BJ (cell line): Measurements from ENCODE around the gene TMC6. TPM values are rescaled to one million over a fixed set of nuclear protein-coding genes. Genes with fewer than 3 reads are reported as not detected.
"Not testable (repeated sequence)": the region's sequence is repeated elsewhere in the genome, so short reads cannot be mapped to it uniquely, and the experiment has no call there.

Experiments used
- CTCF ChIA-PET: fragments of 350-600 bp; formaldehyde crosslinking; extraction: SDS; loops from one replicate; lab custom pipeline; 2021; ENCODE audit warnings: antibody characterized with exemption, inconsistent platforms; lab: Yijun Ruan, JAX
- POLR2A ChIA-PET: fragments of 300-600 bp; sonication (Branson Sonifier 250); formaldehyde crosslinking; extraction: SDS; loops from one replicate; lab custom pipeline; 2021; ENCODE audit warnings: antibody characterized with exemption; lab: Charles Lee
- DNase-seq: peaks from one replicate; pipeline ENCODE4 v3.0.0-alpha.2; 2011; ENCODE audit warnings: low read depth
- H3K27me3 ChIP-seq: 2 replicates; pipeline ENCODE4 v1.6.0; 2011; ENCODE audit warnings: low read length; ENCODE audit not compliant: control insufficient read depth, insufficient read depth
- H3K36me3 ChIP-seq: 2 replicates; pipeline ENCODE4 v1.5.1; 2011; ENCODE audit warnings: low read length; ENCODE audit not compliant: control insufficient read depth, insufficient read depth
- H3K4me3 ChIP-seq: 2 replicates; pipeline ENCODE4 v1.5.1; 2011; ENCODE audit warnings: low read depth, mild to moderate bottlenecking, control low read depth, low read length
- polyA plus RNA-seq: library from polyadenylated mRNA; depleted of rRNA; stranded (reverse); fragments of >200 nt; gene quantifications from 2 replicates; pipeline ENCODE4 v1.2.3, GENCODE V29; 2011
- TF ChIP-seq, protein P1 (sequence below): IDR thresholded peaks from 2 replicates; pipeline ENCODE4 v1.5.1; 2011; ENCODE audit warnings: low read depth, mild to moderate bottlenecking, control low read depth, inconsistent platforms, low read length, moderate library complexity; ENCODE audit not compliant: insufficient read depth

Gene TMC6
- polyA plus RNA-seq, 1 experiment = 0.26 TPM

DNA sequence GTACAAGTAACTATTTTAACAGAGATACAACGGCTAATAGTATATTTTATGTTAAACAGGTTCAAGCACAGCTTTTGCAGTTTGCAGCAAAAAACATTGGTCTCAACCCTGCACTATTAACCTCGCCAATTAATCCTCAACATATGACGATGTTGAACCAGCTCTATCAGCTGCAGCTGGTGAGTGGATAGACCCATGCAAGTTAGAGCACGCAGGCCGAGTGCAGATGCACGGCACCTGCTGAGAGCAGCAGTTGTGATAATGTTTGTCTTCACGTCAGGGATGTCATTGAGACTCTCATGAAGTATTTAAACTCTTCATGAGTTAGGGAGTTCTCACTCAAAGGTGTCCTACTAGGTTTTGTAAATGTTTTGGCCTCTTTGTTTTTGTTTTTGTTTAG is 45.6 kb downstream of the TMC6 start:
- ChIA-PET CTCF (interaction anchor here (0.6 to 1.7 kb wide), 4 partner anchors 29 to 167 kb away, joined by 3 to 5 read pairs (median 4); no protein-coding TSS in a partner anchor), POLR2A (no interaction called here)
- DNase-seq = no peak
- Histone ChIP-seq H3K27me3 (no peaks in the 10 kb centered on the region), H3K36me3 (peaks cover 15% of the 10 kb centered on the region), H3K4me3 (no peak overlapping the region)
- TF ChIP-seq, protein P1, sequence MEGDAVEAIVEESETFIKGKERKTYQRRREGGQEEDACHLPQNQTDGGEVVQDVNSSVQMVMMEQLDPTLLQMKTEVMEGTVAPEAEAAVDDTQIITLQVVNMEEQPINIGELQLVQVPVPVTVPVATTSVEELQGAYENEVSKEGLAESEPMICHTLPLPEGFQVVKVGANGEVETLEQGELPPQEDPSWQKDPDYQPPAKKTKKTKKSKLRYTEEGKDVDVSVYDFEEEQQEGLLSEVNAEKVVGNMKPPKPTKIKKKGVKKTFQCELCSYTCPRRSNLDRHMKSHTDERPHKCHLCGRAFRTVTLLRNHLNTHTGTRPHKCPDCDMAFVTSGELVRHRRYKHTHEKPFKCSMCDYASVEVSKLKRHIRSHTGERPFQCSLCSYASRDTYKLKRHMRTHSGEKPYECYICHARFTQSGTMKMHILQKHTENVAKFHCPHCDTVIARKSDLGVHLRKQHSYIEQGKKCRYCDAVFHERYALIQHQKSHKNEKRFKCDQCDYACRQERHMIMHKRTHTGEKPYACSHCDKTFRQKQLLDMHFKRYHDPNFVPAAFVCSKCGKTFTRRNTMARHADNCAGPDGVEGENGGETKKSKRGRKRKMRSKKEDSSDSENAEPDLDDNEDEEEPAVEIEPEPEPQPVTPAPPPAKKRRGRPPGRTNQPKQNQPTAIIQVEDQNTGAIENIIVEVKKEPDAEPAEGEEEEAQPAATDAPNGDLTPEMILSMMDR = no peak

DNA sequence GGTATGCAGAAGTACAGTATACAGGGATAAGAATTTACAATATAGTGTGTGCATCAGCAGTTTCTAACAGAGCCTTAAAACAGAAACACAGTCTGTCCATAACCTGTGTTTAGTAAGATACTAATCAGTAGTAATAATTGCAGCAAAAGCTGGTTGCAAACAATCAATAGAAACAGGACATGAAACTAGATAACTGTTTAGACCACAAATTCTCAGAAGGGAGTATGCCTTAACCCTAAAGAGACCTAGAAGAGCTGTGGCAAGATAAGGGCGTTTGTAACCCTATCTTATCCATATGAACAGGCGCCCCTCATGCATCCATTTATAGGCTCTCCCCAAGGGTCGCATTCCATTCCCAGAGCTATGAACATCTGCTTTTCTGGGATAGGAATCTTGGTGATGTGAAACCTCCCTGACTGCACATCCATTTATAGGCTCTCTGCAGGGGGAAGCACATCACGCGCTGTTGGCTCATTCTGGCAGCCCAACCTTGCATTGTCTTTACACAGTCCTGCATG is 46.1 kb downstream of the TMC6 start:
- H3K36me3 ChIP-seq = peaks cover 15% of the 10 kb centered on the region
- CTCF ChIA-PET = interaction anchor here (1.7 kb wide), 1 partner anchor 68 kb away, joined by 4 read pairs; no protein-coding TSS in a partner anchor
- DNase-seq, POLR2A ChIA-PET, H3K4me3 ChIP-seq, H3K27me3 ChIP-seq: not testable (repeated sequence)

DNA sequence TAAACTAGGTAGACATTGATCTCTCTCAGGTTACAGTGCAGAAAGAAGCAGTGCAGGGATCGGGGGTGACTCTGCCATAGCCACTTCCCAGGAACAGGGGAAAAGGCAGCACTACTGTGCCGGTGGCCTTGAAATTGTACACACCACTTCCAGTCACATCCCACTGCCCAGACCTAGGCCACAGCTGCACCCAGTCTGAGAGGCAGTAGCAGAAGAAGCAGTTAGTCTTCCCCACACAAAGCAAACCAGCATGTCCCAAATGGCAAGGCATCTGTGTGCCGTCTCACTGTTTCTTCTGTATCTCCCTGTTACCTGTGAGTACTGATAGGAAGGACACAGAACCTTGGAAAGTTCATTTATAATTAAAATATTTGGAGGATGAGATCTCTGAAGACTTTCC is 47.0 kb downstream of the TMC6 start:
- ChIA-PET CTCF (no interaction called here), POLR2A (no interaction called here)
- Histone ChIP-seq H3K4me3 (no peak overlapping the region), H3K27me3 (no peaks in the 10 kb centered on the region), H3K36me3 (peaks cover 11% of the 10 kb centered on the region)
- no peak for DNase-seq
- TF ChIP-seq, protein P1 = no peak

DNA sequence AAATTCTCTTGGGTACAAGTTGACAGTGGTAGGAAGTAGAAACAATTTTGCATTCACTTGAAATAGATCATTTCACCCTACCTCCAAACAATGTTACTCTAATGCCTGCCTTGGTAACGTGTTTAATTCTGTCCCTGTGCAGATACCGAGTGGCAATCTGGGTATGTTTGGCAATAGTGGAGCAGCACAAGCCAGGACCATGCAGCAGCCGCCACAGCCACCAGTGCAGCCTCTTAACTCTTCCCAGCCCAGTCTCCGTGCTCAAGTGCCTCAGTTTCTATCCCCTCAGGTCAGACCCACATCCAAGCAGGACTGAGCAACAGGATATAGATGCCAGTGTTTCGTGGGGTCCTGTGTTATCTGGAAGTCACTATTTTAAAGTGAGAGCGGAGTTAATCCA is 49.3 kb downstream of the TMC6 start:
- ChIA-PET CTCF (no interaction called here), POLR2A (no interaction called here)
- Histone ChIP-seq H3K36me3 (peaks cover 15% of the 10 kb centered on the region), H3K27me3 (no peaks in the 10 kb centered on the region), H3K4me3 (no peak overlapping the region)
- DNase-seq = no peak
- TF ChIP-seq, protein P1 = no peak

DNA sequence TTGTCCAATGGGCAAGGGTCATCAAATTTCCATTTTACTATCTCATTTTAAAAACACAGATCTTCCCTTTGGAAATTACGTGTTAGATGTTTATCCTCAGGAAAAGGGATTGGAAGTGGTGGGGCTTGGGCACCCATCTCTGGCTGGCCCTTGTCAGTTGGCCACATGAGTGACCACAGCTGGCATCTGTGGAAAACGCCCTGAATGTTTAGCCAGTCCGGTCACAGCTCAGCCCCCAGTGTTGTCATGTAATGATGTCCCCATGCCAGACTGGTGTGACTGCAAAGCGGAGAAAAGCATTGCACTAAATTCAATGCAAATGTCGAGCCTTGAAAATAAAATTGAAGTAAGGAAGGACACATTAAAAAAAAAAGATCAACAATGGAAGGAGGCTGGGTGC is 53.0 kb downstream of the TMC6 start:
- CTCF ChIA-PET = no interaction called here
- peaks cover 14% of the 10 kb centered on the region for H3K36me3 ChIP-seq
- POLR2A ChIA-PET = no interaction called here
- no peak overlapping the region for H3K4me3 ChIP-seq
- TF ChIP-seq, protein P1 = no peak
- no peaks in the 10 kb centered on the region for H3K27me3 ChIP-seq
- DNase-seq = no peak

DNA sequence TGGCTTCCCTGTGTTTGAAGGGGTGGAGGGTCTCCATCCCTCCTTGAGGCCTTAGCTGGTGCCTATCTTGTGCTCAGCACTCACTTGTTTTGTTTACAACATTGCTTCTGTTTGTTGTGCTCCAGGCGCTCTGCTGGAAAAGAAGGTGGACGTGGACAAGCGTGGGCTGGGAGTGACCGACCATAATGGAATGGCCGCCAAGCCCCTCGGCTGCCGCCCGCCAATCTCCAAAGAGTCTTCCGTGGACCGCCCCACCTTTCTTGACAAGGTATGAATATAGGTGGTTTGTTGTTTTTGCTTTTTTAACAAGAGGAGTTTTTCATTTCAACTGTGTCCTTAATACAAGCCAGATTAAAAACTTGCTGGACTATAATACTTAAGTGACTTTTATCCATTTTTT is 53.5 kb downstream of the TMC6 start:
- Histone ChIP-seq H3K36me3 (peaks cover 14% of the 10 kb centered on the region), H3K27me3 (no peaks in the 10 kb centered on the region), H3K4me3 (no peak overlapping the region)
- ChIA-PET POLR2A (no interaction called here), CTCF (no interaction called here)
- DNase-seq = no peak
- TF ChIP-seq, protein P1 = no peak
